ENCODE data around the gene SLC28A1.

The SLC28A1 gene

DNA sequence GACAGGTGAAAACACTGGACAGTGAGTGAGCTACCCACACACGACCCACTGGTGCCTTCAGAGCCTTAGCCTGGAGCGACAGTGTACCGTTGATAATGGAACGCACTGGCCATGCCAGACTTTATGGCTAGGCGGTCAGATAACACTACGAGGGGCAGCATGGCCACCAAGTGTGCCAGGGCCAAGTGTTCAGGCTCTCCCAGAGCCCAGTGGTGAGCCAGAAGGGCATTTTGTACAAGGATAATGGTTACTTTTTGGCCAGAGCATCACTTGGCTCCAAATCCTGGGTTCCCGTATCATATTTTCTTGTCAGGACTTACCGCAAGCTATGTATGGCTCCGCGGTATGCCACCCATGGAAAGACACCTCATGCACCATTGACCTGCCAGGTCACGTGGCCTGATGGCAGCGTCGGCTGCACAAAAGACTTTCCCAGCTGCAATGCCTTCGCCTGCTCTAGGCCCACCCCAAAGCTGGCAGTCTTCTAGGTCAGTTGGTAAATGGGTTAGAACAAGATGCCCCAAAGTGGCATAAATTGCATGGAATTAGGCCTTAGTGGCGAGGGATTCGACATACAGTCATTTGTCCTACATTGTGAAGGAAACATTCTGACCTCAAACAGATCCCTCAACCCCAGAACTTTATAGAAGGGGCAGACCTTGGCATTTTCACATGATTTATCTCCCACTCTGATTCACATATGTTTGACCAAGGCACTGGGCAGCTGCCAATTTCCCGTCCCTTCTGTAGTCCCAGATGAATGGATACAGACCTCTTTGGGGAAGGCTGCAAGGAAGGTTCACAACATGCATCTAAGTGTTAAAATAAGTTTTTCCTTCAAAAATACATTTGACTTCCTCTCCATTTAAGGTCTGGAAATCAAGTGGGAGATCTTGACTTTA lies 12.2 kb upstream of the SLC28A1 start:
- no CpG with 5 or more reads among the region's 17 CpGs for WGBS (ENCODE audit: extremely low coverage, insufficient coverage, insufficient read length)
- Histone ChIP-seq H3K4ac (ENCODE audit: low read depth, low read length) (no peak overlapping the region), H3K79me1 (ENCODE audit: low read length) (no peaks in the 10 kb centered on the region), H3K79me2 (ENCODE audit: control insufficient read depth, insufficient read depth, low read length, poor library complexity) (no peaks in the 10 kb centered on the region), H3K4me2 (ENCODE audit: low read length) (no peak overlapping the region), H4K8ac (ENCODE audit: low read depth, low read length) (no peak overlapping the region), H3K36me3 (ENCODE audit: control insufficient read depth in 1 of 2, insufficient read depth in 2 of 2, low read length in 2 of 2) (peaks cover 24 to 26% of the 10 kb centered on the region in 2 experiments), H2BK12ac (ENCODE audit: low read length) (no peak overlapping the region), H2BK120ac (ENCODE audit: insufficient read depth, low read length, poor library complexity) (no peak overlapping the region), H3K14ac (ENCODE audit: low read length) (no peak overlapping the region), H2BK5ac (ENCODE audit: low read depth, low read length, poor library complexity) (no peak overlapping the region), H3K18ac (ENCODE audit: low read length) (no peak overlapping the region), H3K23ac (ENCODE audit: low read length) (no peak overlapping the region), H3K4me1 (ENCODE audit: control insufficient read depth in 1 of 2, insufficient read depth in 2 of 2, low read length in 2 of 2) (peaks cover 0 to 5% of the 10 kb centered on the region in 2 experiments), H3K27ac (ENCODE audit: low read depth, low read length) (no peak overlapping the region), H3K27me3 (ENCODE audit: insufficient read depth, low read length) (no peaks in the 10 kb centered on the region), H4K91ac (ENCODE audit: low read depth, low read length) (no peak overlapping the region), H3K9ac (ENCODE audit: low read length) (no peak overlapping the region), H4K12ac (ENCODE audit: low read depth, low read length) (no peak overlapping the region), H2AFZ (ENCODE audit: insufficient read depth, low read length, poor library complexity) (no peak overlapping the region), H2AK5ac (ENCODE audit: low read length) (no peak overlapping the region), H3K9me3 (ENCODE audit: insufficient read depth, low read depth, low read length) (no peaks in the 10 kb centered on the region), H3K4me3 (ENCODE audit: low read depth, low read length) (no peak overlapping the region)
- DNase-seq, result no peak

DNA sequence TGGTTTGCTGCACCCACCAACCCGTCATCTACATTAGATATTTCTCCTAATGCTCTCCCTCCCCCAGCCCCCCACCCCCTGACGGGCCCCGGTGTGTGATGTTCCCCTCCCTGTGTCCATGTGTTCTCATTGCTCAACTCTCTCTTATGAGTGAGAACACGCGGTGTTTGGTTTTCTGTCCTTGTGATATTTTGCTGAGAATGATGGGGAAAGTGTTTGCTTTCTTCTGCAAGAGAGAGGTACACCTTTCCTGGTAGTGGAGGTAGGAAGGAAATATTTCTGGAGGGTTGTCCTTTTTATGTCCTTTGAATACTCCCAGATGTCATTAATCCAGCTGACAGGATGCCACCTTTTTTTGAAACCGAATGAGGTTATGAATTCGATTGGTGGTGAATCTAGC lies 10.5 kb upstream of the SLC28A1 start:
- H3K79me2 ChIP-seq (ENCODE audit: control insufficient read depth, insufficient read depth, low read length, poor library complexity), result no peaks in the 10 kb centered on the region
- no peak for DNase-seq
- H2BK120ac ChIP-seq (ENCODE audit: insufficient read depth, low read length, poor library complexity), result no peak overlapping the region
- no peak overlapping the region for H3K23ac ChIP-seq (ENCODE audit: low read length)
- H3K9me3 ChIP-seq (ENCODE audit: insufficient read depth, low read depth, low read length), result no peaks in the 10 kb centered on the region
- no CpG with 5 or more reads among the region's 7 CpGs for WGBS (ENCODE audit: extremely low coverage, insufficient coverage, insufficient read length)
- H3K36me3 ChIP-seq (ENCODE audit: control insufficient read depth in 1 of 2, insufficient read depth in 2 of 2, low read length in 2 of 2), result peaks cover 9 to 12% of the 10 kb centered on the region in 2 experiments
- no peak overlapping the region for H4K12ac ChIP-seq (ENCODE audit: low read depth, low read length)
- no peak overlapping the region for H3K14ac ChIP-seq (ENCODE audit: low read length)
- H2AK5ac ChIP-seq (ENCODE audit: low read length), result no peak overlapping the region
- H3K27me3 ChIP-seq (ENCODE audit: insufficient read depth, low read length), result no peaks in the 10 kb centered on the region
- no peak overlapping the region for H3K4me3 ChIP-seq (ENCODE audit: low read depth, low read length)
- no peak overlapping the region for H3K4ac ChIP-seq (ENCODE audit: low read depth, low read length)
- no peak overlapping the region for H4K91ac ChIP-seq (ENCODE audit: low read depth, low read length)
- H3K4me1 ChIP-seq (ENCODE audit: control insufficient read depth in 1 of 2, insufficient read depth in 2 of 2, low read length in 2 of 2), result peaks cover 9 to 11% of the 10 kb centered on the region in 2 experiments
- no peak overlapping the region for H3K18ac ChIP-seq (ENCODE audit: low read length)
- H2BK12ac ChIP-seq (ENCODE audit: low read length), result no peak overlapping the region
- H2BK5ac ChIP-seq (ENCODE audit: low read depth, low read length, poor library complexity), result no peak overlapping the region
- no peak overlapping the region for H4K8ac ChIP-seq (ENCODE audit: low read depth, low read length)
- no peak overlapping the region for H3K4me2 ChIP-seq (ENCODE audit: low read length)
- no peak overlapping the region for H2AFZ ChIP-seq (ENCODE audit: insufficient read depth, low read length, poor library complexity)
- H3K27ac ChIP-seq (ENCODE audit: low read depth, low read length), result no peak overlapping the region
- no peak overlapping the region for H3K9ac ChIP-seq (ENCODE audit: low read length)
- H3K79me1 ChIP-seq (ENCODE audit: low read length), result peaks cover 7% of the 10 kb centered on the region

DNA sequence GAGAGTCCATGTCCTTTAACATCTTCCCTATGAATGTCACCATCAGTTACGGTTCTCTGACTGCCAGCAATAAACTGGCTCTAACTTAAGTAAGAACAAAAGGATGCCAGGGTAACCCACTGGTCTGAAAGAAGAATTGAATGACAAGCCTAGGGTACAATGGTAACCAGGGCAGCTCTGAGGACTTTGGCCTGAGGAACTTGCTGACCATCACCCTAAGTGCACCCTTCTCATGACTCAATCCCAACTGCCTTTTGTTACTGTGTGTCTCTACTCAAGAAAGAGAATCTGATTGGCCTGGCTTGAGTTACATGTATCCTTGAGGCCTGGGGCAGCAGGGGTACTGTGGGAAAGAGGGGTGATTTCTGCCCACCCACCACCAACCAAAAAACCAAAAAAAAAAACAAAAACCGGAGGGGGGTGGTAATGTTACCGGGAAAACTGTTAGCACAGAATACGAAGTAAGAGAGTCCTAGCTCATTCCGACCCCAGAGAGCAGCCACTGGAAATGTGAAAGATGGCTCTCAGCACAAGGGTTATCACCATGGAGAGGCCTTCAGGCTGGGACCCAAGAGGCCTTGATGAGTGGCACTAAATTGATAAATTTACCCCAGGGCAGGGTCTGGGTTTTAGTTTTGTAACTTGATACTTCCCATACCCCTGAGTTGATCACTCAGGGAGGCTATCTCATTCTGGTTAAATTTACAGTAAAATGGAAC lies 9.3 kb upstream of the SLC28A1 start:
- Histone ChIP-seq H3K18ac (ENCODE audit: low read length) (no peak overlapping the region), H2BK120ac (ENCODE audit: insufficient read depth, low read length, poor library complexity) (no peak overlapping the region), H2AFZ (ENCODE audit: insufficient read depth, low read length, poor library complexity) (no peak overlapping the region), H3K23ac (ENCODE audit: low read length) (no peak overlapping the region), H3K9me3 (ENCODE audit: insufficient read depth, low read depth, low read length) (no peaks in the 10 kb centered on the region), H4K12ac (ENCODE audit: low read depth, low read length) (no peak overlapping the region), H3K4ac (ENCODE audit: low read depth, low read length) (no peak overlapping the region), H3K27me3 (ENCODE audit: insufficient read depth, low read length) (no peaks in the 10 kb centered on the region), H4K8ac (ENCODE audit: low read depth, low read length) (no peak overlapping the region), H2AK5ac (ENCODE audit: low read length) (no peak overlapping the region), H3K27ac (ENCODE audit: low read depth, low read length) (no peak overlapping the region), H2BK12ac (ENCODE audit: low read length) (no peak overlapping the region), H3K4me3 (ENCODE audit: low read depth, low read length) (no peak overlapping the region), H3K4me2 (ENCODE audit: low read length) (no peak overlapping the region), H3K79me1 (ENCODE audit: low read length) (peaks cover 8% of the 10 kb centered on the region), H3K14ac (ENCODE audit: low read length) (no peak overlapping the region), H3K4me1 (ENCODE audit: control insufficient read depth in 1 of 2, insufficient read depth in 2 of 2, low read length in 2 of 2) (peaks cover 10 to 14% of the 10 kb centered on the region in 2 experiments), H3K9ac (ENCODE audit: low read length) (no peak overlapping the region), H4K91ac (ENCODE audit: low read depth, low read length) (peak overlapping the region; percentile 4), H2BK5ac (ENCODE audit: low read depth, low read length, poor library complexity) (no peak overlapping the region), H3K36me3 (ENCODE audit: control insufficient read depth in 1 of 2, insufficient read depth in 2 of 2, low read length in 2 of 2) (peaks cover 0 to 1% of the 10 kb centered on the region in 2 experiments), H3K79me2 (ENCODE audit: control insufficient read depth, insufficient read depth, low read length, poor library complexity) (no peaks in the 10 kb centered on the region)
- WGBS (ENCODE audit: extremely low coverage, insufficient coverage, insufficient read length), result no CpG with 5 or more reads among the region's 5 CpGs
- DNase-seq, result no peak

DNA sequence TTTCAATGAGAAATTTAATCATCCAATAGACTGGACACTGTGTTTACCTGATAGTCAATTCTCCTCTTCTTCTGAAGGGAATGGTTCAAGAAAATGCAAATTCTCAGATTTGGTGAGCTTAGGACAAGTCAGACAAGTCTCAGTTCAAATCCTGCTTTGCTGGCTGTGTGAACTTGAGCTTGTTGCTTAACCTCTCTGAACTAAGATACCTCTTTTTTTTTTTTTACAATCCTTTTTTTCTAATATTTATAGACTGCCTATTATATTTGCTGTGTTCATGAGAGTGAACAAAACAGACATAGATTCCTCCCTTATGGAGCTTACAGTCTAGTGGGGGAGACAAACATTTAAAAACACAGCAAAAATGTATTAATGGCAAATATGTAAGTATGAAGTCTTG lies 8.2 kb upstream of the SLC28A1 start:
- H3K14ac ChIP-seq (ENCODE audit: low read length), result no peak overlapping the region
- no peak overlapping the region for H2AK5ac ChIP-seq (ENCODE audit: low read length)
- H3K27me3 ChIP-seq (ENCODE audit: insufficient read depth, low read length), result no peaks in the 10 kb centered on the region
- H2BK12ac ChIP-seq (ENCODE audit: low read length), result no peak overlapping the region
- no peak overlapping the region for H3K27ac ChIP-seq (ENCODE audit: low read depth, low read length)
- peaks cover 10 to 15% of the 10 kb centered on the region in 2 experiments for H3K4me1 ChIP-seq (ENCODE audit: control insufficient read depth in 1 of 2, insufficient read depth in 2 of 2, low read length in 2 of 2)
- no peak for DNase-seq
- no peak overlapping the region for H4K91ac ChIP-seq (ENCODE audit: low read depth, low read length)
- H2BK120ac ChIP-seq (ENCODE audit: insufficient read depth, low read length, poor library complexity), result no peak overlapping the region
- H3K36me3 ChIP-seq (ENCODE audit: control insufficient read depth in 1 of 2, insufficient read depth in 2 of 2, low read length in 2 of 2), result no peaks in the 10 kb centered on the region
- H3K23ac ChIP-seq (ENCODE audit: low read length), result no peak overlapping the region
- no peak overlapping the region for H4K12ac ChIP-seq (ENCODE audit: low read depth, low read length)
- no peak overlapping the region for H3K4me2 ChIP-seq (ENCODE audit: low read length)
- H4K8ac ChIP-seq (ENCODE audit: low read depth, low read length), result no peak overlapping the region
- H3K18ac ChIP-seq (ENCODE audit: low read length), result no peak overlapping the region
- no peak overlapping the region for H2AFZ ChIP-seq (ENCODE audit: insufficient read depth, low read length, poor library complexity)
- H3K79me1 ChIP-seq (ENCODE audit: low read length), result peaks cover 8% of the 10 kb centered on the region
- no peak overlapping the region for H3K4ac ChIP-seq (ENCODE audit: low read depth, low read length)
- no peak overlapping the region for H3K9ac ChIP-seq (ENCODE audit: low read length)
- no peaks in the 10 kb centered on the region for H3K79me2 ChIP-seq (ENCODE audit: control insufficient read depth, insufficient read depth, low read length, poor library complexity)
- no peaks in the 10 kb centered on the region for H3K9me3 ChIP-seq (ENCODE audit: insufficient read depth, low read depth, low read length)
- no peak overlapping the region for H2BK5ac ChIP-seq (ENCODE audit: low read depth, low read length, poor library complexity)
- no peak overlapping the region for H3K4me3 ChIP-seq (ENCODE audit: low read depth, low read length)

Data from trophoblast cell (in vitro differentiated cells and primary cell).